GM18519 (cell line): ENCODE results near the gene NDRG4.

Experiments
- ATAC-seq: cut with Tn5 transposase; IDR thresholded peaks from one replicate; pipeline ENCODE4 v1.9.1; 2021; ENCODE audit warnings: mild to moderate bottlenecking, moderate library complexity; ENCODE audit not compliant: unreplicated experiment, low FRiP score

The NDRG4 gene

GRCh38 chr16:58493756-58494431, 6.0 kb upstream of the NDRG4 start:
- no peak for ATAC-seq

- peak; percentile 75 for ATAC-seq
These were observed 4.9 kb upstream of the NDRG4 start for GRCh38 chr16:58494981-58495520.

- no peak for ATAC-seq
These were observed 4.2 kb upstream of the NDRG4 start for GRCh38 chr16:58495521-58496331.

GRCh38 chr16:58497468-58497867, 2.5 kb upstream of the NDRG4 start:
- no peak for ATAC-seq

- no peak for ATAC-seq
These were observed 2.0 kb upstream of the NDRG4 start for GRCh38 chr16:58497935-58498334.

GRCh38 chr16:58498341-58499091, 1.4 kb upstream of the NDRG4 start:
- ATAC-seq = no peak

GRCh38 chr16:58499092-58499511, 841 bp upstream of the NDRG4 start:
- ATAC-seq = no peak

- no peak for ATAC-seq
These were observed 693 bp downstream of the NDRG4 start for GRCh38 chr16:58500430-58501241.

GRCh38 chr16:58501242-58502131, 1.5 kb downstream of the NDRG4 start:
- ATAC-seq = no peak

- ATAC-seq = no peak
These were observed 2.4 kb downstream of the NDRG4 start for GRCh38 chr16:58502217-58502921.

GRCh38 chr16:58503166-58503862, 3.4 kb downstream of the NDRG4 start:
- ATAC-seq = no peak

- ATAC-seq = no peak
These were observed 4.1 kb downstream of the NDRG4 start for GRCh38 chr16:58503863-58504688.

GRCh38 chr16:58506241-58507194, 6.6 kb downstream of the NDRG4 start:
- ATAC-seq = no peak

- no peak for ATAC-seq
These were observed 7.4 kb downstream of the NDRG4 start for GRCh38 chr16:58507195-58507962.

GRCh38 chr16:58507963-58508670, 8.2 kb downstream of the NDRG4 start:
- no peak for ATAC-seq
